NCI-H69 (cell line): Measurements from ENCODE around the gene DUSP5.

Experiments
- DNase-seq: peaks from one replicate; lab custom pipeline; 2025; lab: John Stamatoyannopoulos, UW

DUSP5 gene

GRCh38 chr10:110480387-110480786 lies 17.3 kb upstream of the DUSP5 start:
- DNase-seq: no peak

GRCh38 chr10:110481919-110482318 lies 15.8 kb upstream of the DUSP5 start:
- DNase-seq: no peak

GRCh38 chr10:110483633-110484032 lies 14.1 kb upstream of the DUSP5 start:
- no peak for DNase-seq

- no peak for DNase-seq
Measured at GRCh38 chr10:110485541-110485940, 12.2 kb upstream of the DUSP5 start.

- DNase-seq: no peak
Measured at GRCh38 chr10:110486680-110487410, 10.9 kb upstream of the DUSP5 start.

GRCh38 chr10:110487411-110488331 lies 10.0 kb upstream of the DUSP5 start:
- peak; percentile 51 for DNase-seq

GRCh38 chr10:110488332-110488681 lies 9.4 kb upstream of the DUSP5 start:
- DNase-seq: no peak

GRCh38 chr10:110488940-110489339 lies 8.8 kb upstream of the DUSP5 start:
- no peak for DNase-seq

GRCh38 chr10:110490640-110491039 lies 7.1 kb upstream of the DUSP5 start:
- DNase-seq: no peak

GRCh38 chr10:110491346-110491745 lies 6.4 kb upstream of the DUSP5 start:
- DNase-seq: no peak

- DNase-seq: no peak
Measured at GRCh38 chr10:110492069-110492822, 5.5 kb upstream of the DUSP5 start.

- DNase-seq: no peak
Measured at GRCh38 chr10:110493832-110494426, 3.8 kb upstream of the DUSP5 start.

GRCh38 chr10:110494532-110494931 lies 3.2 kb upstream of the DUSP5 start:
- DNase-seq: no peak

- no peak for DNase-seq
Measured at GRCh38 chr10:110495731-110496552, 1.8 kb upstream of the DUSP5 start.

GRCh38 chr10:110496553-110497437 lies 912 bp upstream of the DUSP5 start:
- DNase-seq: no peak

- DNase-seq: peak; percentile 62
Measured at GRCh38 chr10:110498087-110498981, 627 bp downstream of the DUSP5 start.

GRCh38 chr10:110498982-110499795 lies 1.5 kb downstream of the DUSP5 start:
- DNase-seq: peak; percentile 9

- DNase-seq: no peak
Measured at GRCh38 chr10:110499796-110500514, 2.2 kb downstream of the DUSP5 start.
